Right renal cortex interstitium (tissue), 3 donors: Measurements from ENCODE around the gene TFE3. TPM values are rescaled to one million over a fixed set of nuclear protein-coding genes. Genes with fewer than 3 reads are reported as not detected.
"Not testable (repeated sequence)": the region's sequence is repeated elsewhere in the genome, so short reads cannot be mapped to it uniquely, and the experiment has no call there.

ENCODE experiments used
- DNase-seq, 3 donors: peaks; one replicate each; pipeline ENCODE4 v3.0.0-alpha.2; 2013; ENCODE audit warnings: low read depth in 3 of 3, low spot score in 2 of 3
- polyA plus RNA-seq, 3 donors: library from polyadenylated mRNA; unstranded; fragments of 120-200 nt; gene quantifications; one replicate each; pipeline ENCODE4 v1.2.1, GENCODE V29; 2013; ENCODE audit not compliant: insufficient read length in 3 of 3

TFE3 gene
- polyA plus RNA-seq, 3 donors = 24.9 to 27.9 (median 25.2) TPM

GRCh38 chrX:49002091-49002935 is 40.8 kb downstream of the TFE3 start, which contains the start of gene GRIPAP1:
Gene GRIPAP1 (minus strand): TSS chrX:49002264. CDS start chrX:49002229, 35 bp downstream.
- peak; percentile 71 to 84 (median 76) for DNase-seq

GRCh38 chrX:49001521-49002090 is 41.6 kb downstream of the TFE3 start:
- peak in 2 of 3 donors; percentile 1 to 8 for DNase-seq

GRCh38 chrX:49000636-49001035 is 42.5 kb downstream of the TFE3 start:
- no peak for DNase-seq

GRCh38 chrX:48999030-48999429 is 44.1 kb downstream of the TFE3 start:
- DNase-seq = no peak

- DNase-seq = no peak
Observed at GRCh38 chrX:48998391-48998790, 44.8 kb downstream of the TFE3 start.

GRCh38 chrX:48997865-48998264 is 45.3 kb downstream of the TFE3 start:
- no peak for DNase-seq

GRCh38 chrX:48997455-48997854 is 45.7 kb downstream of the TFE3 start:
- DNase-seq = no peak

- DNase-seq = no peak
Observed at GRCh38 chrX:48996969-48997368, 46.2 kb downstream of the TFE3 start.

- DNase-seq = no peak
Observed at GRCh38 chrX:48992341-48992740, 50.8 kb downstream of the TFE3 start.

- DNase-seq = no peak
Observed at GRCh38 chrX:48989483-48989882, 53.7 kb downstream of the TFE3 start.

GRCh38 chrX:48983896-48984295 is 59.3 kb downstream of the TFE3 start:
- DNase-seq = no peak

- DNase-seq = no peak
Observed at GRCh38 chrX:48983081-48983480, 60.1 kb downstream of the TFE3 start.

- DNase-seq = no peak
Observed at GRCh38 chrX:48981178-48981577, 62.0 kb downstream of the TFE3 start.

- not testable (repeated sequence) for DNase-seq
Observed at GRCh38 chrX:48980341-48980740, 62.8 kb downstream of the TFE3 start.

Other genes starting within 250 kb of the TFE3 start
- gene HDAC6, start 241.3 kb downstream of the TFE3 start, polyA plus RNA-seq = 100 to 1,000 TPM; 140 to 164 (median 141) TPM
- gene ERAS, start 216.8 kb downstream of the TFE3 start, polyA plus RNA-seq = under 1 TPM in 1 of 3 donors, not detected in 2; 0.12 TPM
- 10 to 100 TPM in 1 of 3 donors, 1 to 10 TPM in 2; 5.1 to 10.4 (median 6.8) TPM for gene PCSK1N, start 207.7 kb downstream of the TFE3 start, polyA plus RNA-seq
- 10 to 100 TPM; 33.2 to 43.0 (median 34.5) TPM for gene TIMM17B, start 145.6 kb downstream of the TFE3 start, polyA plus RNA-seq
- gene PQBP1, start 145.4 kb downstream of the TFE3 start, polyA plus RNA-seq = 10 to 100 TPM; 75.1 to 78.8 (median 75.8) TPM
- gene SLC35A2, start 131.7 kb downstream of the TFE3 start, polyA plus RNA-seq = 10 to 100 TPM; 31.8 to 32.8 (median 32.4) TPM
- 1 to 10 TPM; 5.6 to 6.7 (median 6.2) TPM for gene PIM2, start 124.3 kb downstream of the TFE3 start, polyA plus RNA-seq
- gene OTUD5, start 85.8 kb downstream of the TFE3 start, polyA plus RNA-seq = 10 to 100 TPM; 64.4 to 66.9 (median 65.9) TPM
- 1 to 10 TPM; 2.1 to 2.2 (median 2.1) TPM for gene KCND1, start 71.5 kb downstream of the TFE3 start, polyA plus RNA-seq
- 10 to 100 TPM; 40.6 to 50.6 (median 45.8) TPM for gene GRIPAP1, start 41.1 kb downstream of the TFE3 start, polyA plus RNA-seq
- gene CCDC120, start 15.6 kb upstream of the TFE3 start, polyA plus RNA-seq = 1 to 10 TPM; 7.6 to 8.9 (median 8.7) TPM
- 10 to 100 TPM; 32.2 to 35.3 (median 32.3) TPM for gene PRAF2, start 30.6 kb upstream of the TFE3 start, polyA plus RNA-seq
- gene WDR45, start 36.5 kb upstream of the TFE3 start, polyA plus RNA-seq = 10 to 100 TPM; 58.9 to 60.2 (median 59.4) TPM
- gene GPKOW, start 80.4 kb upstream of the TFE3 start, polyA plus RNA-seq = 10 to 100 TPM; 21.8 to 25.8 (median 24.2) TPM
- 1 to 10 TPM; 2.7 to 5.3 (median 3.6) TPM for gene MAGIX, start 119.4 kb upstream of the TFE3 start, polyA plus RNA-seq
- gene PLP2, start 128.5 kb upstream of the TFE3 start, polyA plus RNA-seq = 10 to 100 TPM; 29.7 to 40.3 (median 37.7) TPM
- 1 to 10 TPM; 3.2 to 4.6 (median 3.8) TPM for gene PRICKLE3, start 143.0 kb upstream of the TFE3 start, polyA plus RNA-seq
- gene SYP, start 156.8 kb upstream of the TFE3 start, polyA plus RNA-seq = 1 to 10 TPM; 1.7 to 2.6 (median 2.5) TPM
- under 1 TPM; 0.15 to 0.29 (median 0.17) TPM for gene CACNA1F, start 190.0 kb upstream of the TFE3 start, polyA plus RNA-seq
- gene CCDC22, start 192.1 kb upstream of the TFE3 start, polyA plus RNA-seq = 10 to 100 TPM; 15.2 to 18.1 (median 15.2) TPM
- under 1 TPM; 0.76 to 0.82 (median 0.79) TPM for gene FOXP3, start 221.4 kb upstream of the TFE3 start, polyA plus RNA-seq
- 1 to 10 TPM; 4.9 to 6.0 (median 5.8) TPM for gene PPP1R3F, start 226.4 kb upstream of the TFE3 start, polyA plus RNA-seq